ENCODE data around the gene GPC5. TPM values are rescaled to one million over a fixed set of nuclear protein-coding genes. Genes with fewer than 3 reads are reported as not detected.

The GPC5 gene
- total and polyA plus RNA-seq, 3 donors from 2014 or later, result 11.5 to 81.8 (median 52.1) TPM

GRCh38 chr13:92317066-92317465 lies 918.6 kb downstream of the GPC5 start:
- DNase-seq, result no peak
- no peak overlapping the region for H3K4me3 ChIP-seq
- TF ChIP-seq CTCF (IDR thresholded peaks at IDR 0.05), result no peak
- TF ChIP-seq POLR2A (IDR thresholded peaks at IDR 0.05), result no peak

GRCh38 chr13:92320323-92320722 lies 921.9 kb downstream of the GPC5 start:
- Histone ChIP-seq H3K9me3 (no peaks in the 10 kb centered on the region), H3K27me3 (no peaks in the 10 kb centered on the region), H3K36me3 (ENCODE audit: low read depth, missing control alignments) (no peaks in the 10 kb centered on the region), H3K27ac (no peak overlapping the region), H3K4me1 (no peaks in the 10 kb centered on the region), H3K4me3 (no peak overlapping the region)
- intact Hi-C loops (cut with DNase I; ENCODE audit: low total_unique reads), result no loop called here
- 24 to 40% methylated on average over 1 of the region's 1 CpG for WGBS, 2 donors
- TF ChIP-seq CTCF (IDR thresholded peaks at IDR 0.05) (no peak), POLR2A (IDR thresholded peaks at IDR 0.05) (no peak)
- DNase-seq, result no peak

More at GRCh38 chr13:92317066-92317465, 918.6 kb downstream of the GPC5 start:
- Histone ChIP-seq H3K27me3 (no peaks in the 10 kb centered on the region), H3K9me3 (no peaks in the 10 kb centered on the region), H3K4me1 (no peaks in the 10 kb centered on the region), H3K36me3 (ENCODE audit: low read depth, missing control alignments) (no peaks in the 10 kb centered on the region), H3K27ac (no peak overlapping the region)
- 65 to 76% methylated on average over 2 of the region's 2 CpGs for WGBS, 2 donors
- intact Hi-C loops (cut with DNase I; ENCODE audit: low total_unique reads), result no loop called here

GRCh38 chr13:92321174-92321573 lies 922.8 kb downstream of the GPC5 start:
- no peaks in the 10 kb centered on the region for H3K4me1 ChIP-seq
- no peak for DNase-seq
- H3K27me3 ChIP-seq, result no peaks in the 10 kb centered on the region
- no peaks in the 10 kb centered on the region for H3K36me3 ChIP-seq (ENCODE audit: low read depth, missing control alignments)
- WGBS, 2 donors, result 51 to 62% methylated on average over 5 of the region's 5 CpGs
- no peak overlapping the region for H3K4me3 ChIP-seq
- no peaks in the 10 kb centered on the region for H3K9me3 ChIP-seq
- intact Hi-C loops (cut with DNase I; ENCODE audit: low total_unique reads), result no loop called here
- no peak overlapping the region for H3K27ac ChIP-seq
- TF ChIP-seq CTCF (IDR thresholded peaks at IDR 0.05) (no peak), POLR2A (IDR thresholded peaks at IDR 0.05) (no peak)

GRCh38 chr13:92345627-92346026 lies 947.2 kb downstream of the GPC5 start:
- Histone ChIP-seq H3K4me3 (no peak overlapping the region), H3K4me1 (no peaks in the 10 kb centered on the region), H3K36me3 (ENCODE audit: low read depth, missing control alignments) (no peaks in the 10 kb centered on the region), H3K27me3 (no peaks in the 10 kb centered on the region), H3K9me3 (no peaks in the 10 kb centered on the region), H3K27ac (no peak overlapping the region)
- intact Hi-C loops (cut with DNase I; ENCODE audit: low total_unique reads), result no loop called here
- TF ChIP-seq CTCF (IDR thresholded peaks at IDR 0.05) (no peak), POLR2A (IDR thresholded peaks at IDR 0.05) (no peak)
- DNase-seq, result no peak
- WGBS, 2 donors, result 92 to 95% methylated on average over 1 of the region's 1 CpG

GRCh38 chr13:92346046-92346445 lies 947.6 kb downstream of the GPC5 start:
- intact Hi-C loops (cut with DNase I; ENCODE audit: low total_unique reads), result no loop called here
- Histone ChIP-seq H3K36me3 (ENCODE audit: low read depth, missing control alignments) (no peaks in the 10 kb centered on the region), H3K4me1 (no peaks in the 10 kb centered on the region), H3K27ac (no peak overlapping the region), H3K4me3 (no peak overlapping the region), H3K9me3 (no peaks in the 10 kb centered on the region), H3K27me3 (no peaks in the 10 kb centered on the region)
- no peak for DNase-seq
- no peak for TF ChIP-seq CTCF (IDR thresholded peaks at IDR 0.05)
- TF ChIP-seq POLR2A (IDR thresholded peaks at IDR 0.05), result no peak

Measured in testis (tissue), 3 donors.